T47D (cell line): Measurements from ENCODE around the gene VAMP1.
"Not testable (repeated sequence)": the region's sequence is repeated elsewhere in the genome, so short reads cannot be mapped to it uniquely, and the experiment has no call there.

Experiments
- DNase-seq, 2 experiments: peaks; one replicate each; pipeline versions ENCODE4 v3.0.0 to v3.0.0-alpha.2; 2011 to 2012; ENCODE audit warnings: low read depth in 1 of 2, low spot score in 1 of 2
- JUND ChIP-seq: IDR thresholded peaks from 2 replicates; pipeline ENCODE4 v1.6.1; 2012; ENCODE audit warnings: low read depth
- in situ Hi-C: cut with HindIII; loops from 2 replicates; pipeline ENCODE4 v1.10.0; 2016; ENCODE audit warnings: low sequenced_read_pairs, low pct_unique_long_range_greater_than_20kb

The VAMP1 gene

GRCh38 chr12:6488240-6488639 is 17.8 kb upstream of the VAMP1 start:
- DNase-seq: no peak
- TF ChIP-seq JUND: no peak
- in situ Hi-C loops: no loop called here

- TF ChIP-seq JUND: no peak
- in situ Hi-C loops: no loop called here
- DNase-seq: no peak
Measured at GRCh38 chr12:6478416-6478815, 7.9 kb upstream of the VAMP1 start.

GRCh38 chr12:6477601-6478377 is 7.3 kb upstream of the VAMP1 start:
- DNase-seq, in situ Hi-C loops: not testable (repeated sequence)

- in situ Hi-C loops: no loop called here
- TF ChIP-seq JUND: no peak
- DNase-seq: peak; percentile 23 to 34
Measured at GRCh38 chr12:6476489-6476888, 6.0 kb upstream of the VAMP1 start.

- DNase-seq, in situ Hi-C loops: not testable (repeated sequence)
Measured at GRCh38 chr12:6475233-6475975, 4.9 kb upstream of the VAMP1 start.

- no peak for DNase-seq
- in situ Hi-C loops: no loop called here
- TF ChIP-seq JUND: no peak
Measured at GRCh38 chr12:6472491-6472890, 2.0 kb upstream of the VAMP1 start.

GRCh38 chr12:6471989-6472360 is 1.5 kb upstream of the VAMP1 start:
- in situ Hi-C loops: no loop called here
- TF ChIP-seq JUND: no peak
- DNase-seq: no peak

GRCh38 chr12:6469609-6470374 is 685 bp downstream of the VAMP1 start:
- in situ Hi-C loops: no loop called here
- no peak for TF ChIP-seq JUND
- DNase-seq: no peak

- in situ Hi-C loops: no loop called here
- no peak for DNase-seq
- TF ChIP-seq JUND: no peak
Measured at GRCh38 chr12:6469092-6469491, 1.4 kb downstream of the VAMP1 start.

GRCh38 chr12:6468283-6468575 is 2.2 kb downstream of the VAMP1 start:
- no peak for TF ChIP-seq JUND
- no peak for DNase-seq
- in situ Hi-C loops: no loop called here

GRCh38 chr12:6467571-6468282 is 2.8 kb downstream of the VAMP1 start:
- DNase-seq, in situ Hi-C loops: not testable (repeated sequence)

- DNase-seq, in situ Hi-C loops: not testable (repeated sequence)
Measured at GRCh38 chr12:6466751-6467150, 3.7 kb downstream of the VAMP1 start.

GRCh38 chr12:6466184-6466573 is 4.3 kb downstream of the VAMP1 start:
- no peak for TF ChIP-seq JUND

More at GRCh38 chr12:6466184-6466573, 4.3 kb downstream of the VAMP1 start:
- no peak for DNase-seq
- in situ Hi-C loops: no loop called here
